Muscle layer of colon (tissue), 2 donors: ENCODE data around the gene MEGF6.
A peak's percentile ranks its signal among the peaks of the same experiment; 100 is the strongest.

Experiments
- H3K27ac ChIP-seq: one replicate; pipeline ENCODE4 v1.7.0; 2013; ENCODE audit warnings: low read depth, mild to moderate bottlenecking, low read length, moderate library complexity
- H3K27me3 ChIP-seq, 2 donors: one replicate each; pipeline ENCODE4 v1.7.0; 2013; ENCODE audit warnings: low read length in 2 of 2, mild to moderate bottlenecking in 2 of 2; ENCODE audit not compliant: insufficient read depth in 2 of 2, control insufficient read depth in 1 of 2
- H3K36me3 ChIP-seq: one replicate; pipeline ENCODE4 v1.7.0; 2013; ENCODE audit warnings: mild to moderate bottlenecking, low read length; ENCODE audit not compliant: insufficient read depth
- H3K4me1 ChIP-seq: one replicate; pipeline ENCODE4 v1.7.0; 2013; ENCODE audit warnings: mild to moderate bottlenecking, low read length; ENCODE audit not compliant: insufficient read depth
- H3K4me3 ChIP-seq, 2 donors: one replicate each; pipeline ENCODE4 v1.7.0; 2013; ENCODE audit warnings: low read length in 2 of 2, low read depth in 1 of 2, mild to moderate bottlenecking in 1 of 2, moderate library complexity in 1 of 2
- H3K9ac ChIP-seq: one replicate; pipeline ENCODE4 v1.7.0; 2013; ENCODE audit warnings: low read length
- H3K9me3 ChIP-seq: one replicate; pipeline ENCODE4 v1.7.0; 2013; ENCODE audit warnings: mild to moderate bottlenecking, low read length
- donor health status: abdominal sarcoma.
- donor health status: Adenocarcinoma of cecum.

The MEGF6 gene

GRCh38 chr1:3651930-3652547 lies 40.7 kb upstream of the MEGF6 start, which contains the start of gene TP73:
TSS of gene TP73 (plus strand) at chr1:3652516. CDS start at chr1:3682366, 29,850 bp downstream.
- H3K27me3 ChIP-seq = peaks cover 26 to 48% of the 10 kb centered on the region in 2 donors
- no peak within 1 kb of the TSS for H3K4me3 ChIP-seq
- H3K27ac ChIP-seq = no peak within 1 kb of the TSS
- H3K9me3 ChIP-seq = no peaks in the 10 kb centered on the region
- H3K36me3 ChIP-seq = peaks cover 3% of the 10 kb centered on the region
- H3K4me1 ChIP-seq = peaks cover 16% of the 10 kb centered on the region
- no peak within 1 kb of the TSS for H3K9ac ChIP-seq

- Histone ChIP-seq H3K4me3 (peak overlapping the region in 1 of 2 donors; percentile 24), H3K36me3 (peaks cover 11% of the 10 kb centered on the region), H3K27ac (no peak overlapping the region), H3K9ac (no peak overlapping the region), H3K4me1 (peaks cover 16% of the 10 kb centered on the region), H3K9me3 (no peaks in the 10 kb centered on the region), H3K27me3 (peaks cover 26 to 44% of the 10 kb centered on the region in 2 donors)
These were observed 40.0 kb upstream of the MEGF6 start for GRCh38 chr1:3651026-3651929.

- peaks cover 11% of the 10 kb centered on the region for H3K36me3 ChIP-seq
- H3K27ac ChIP-seq = no peak overlapping the region
- peak overlapping the region; percentile 24 to 80 for H3K4me3 ChIP-seq
- peaks cover 16% of the 10 kb centered on the region for H3K4me1 ChIP-seq
- no peak overlapping the region for H3K9ac ChIP-seq
- peaks cover 26 to 44% of the 10 kb centered on the region in 2 donors for H3K27me3 ChIP-seq
- H3K9me3 ChIP-seq = no peaks in the 10 kb centered on the region
These were observed 39.1 kb upstream of the MEGF6 start for GRCh38 chr1:3650248-3651025.

- no peaks in the 10 kb centered on the region for H3K9me3 ChIP-seq
- H3K4me3 ChIP-seq = peak within 1 kb of the TSS; percentile 80 to 98
- H3K9ac ChIP-seq = peak within 1 kb of the TSS; percentile 33
- H3K27me3 ChIP-seq = peaks cover 26 to 39% of the 10 kb centered on the region in 2 donors
- H3K36me3 ChIP-seq = peaks cover 11% of the 10 kb centered on the region
- H3K4me1 ChIP-seq = peaks cover 16% of the 10 kb centered on the region
- peak within 1 kb of the TSS; percentile 56 for H3K27ac ChIP-seq
These were observed 38.3 kb upstream of the MEGF6 start, which contains the start of gene WRAP73 for GRCh38 chr1:3649342-3650247. TSS of gene WRAP73 (minus strand) at chr1:3650103. CDS start at chr1:3649999, 104 bp downstream.

- peaks cover 12% of the 10 kb centered on the region for H3K36me3 ChIP-seq
These were observed 35.3 kb upstream of the MEGF6 start for GRCh38 chr1:3646596-3646995.

GRCh38 chr1:3645666-3646355 lies 34.5 kb upstream of the MEGF6 start:
- Histone ChIP-seq H3K9ac (no peak overlapping the region), H3K27me3 (peaks cover 5% of the 10 kb centered on the region in 2 donors), H3K4me3 (no peak overlapping the region), H3K36me3 (peaks cover 17% of the 10 kb centered on the region), H3K4me1 (peaks cover 15% of the 10 kb centered on the region), H3K27ac (no peak overlapping the region), H3K9me3 (no peaks in the 10 kb centered on the region)

More at GRCh38 chr1:3646596-3646995, 35.3 kb upstream of the MEGF6 start:
- Histone ChIP-seq H3K4me3 (no peak overlapping the region), H3K27me3 (peaks cover 13% of the 10 kb centered on the region in 2 donors), H3K4me1 (peaks cover 16% of the 10 kb centered on the region), H3K9me3 (no peaks in the 10 kb centered on the region), H3K27ac (no peak overlapping the region), H3K9ac (no peak overlapping the region)

- peaks cover 10% of the 10 kb centered on the region for H3K4me1 ChIP-seq
- H3K27me3 ChIP-seq = no peaks in the 10 kb centered on the region
- H3K9me3 ChIP-seq = no peaks in the 10 kb centered on the region
- H3K36me3 ChIP-seq = peaks cover 17% of the 10 kb centered on the region
- H3K27ac ChIP-seq = no peak overlapping the region
- H3K4me3 ChIP-seq = no peak overlapping the region
- H3K9ac ChIP-seq = no peak overlapping the region
These were observed 33.9 kb upstream of the MEGF6 start for GRCh38 chr1:3645247-3645646.

GRCh38 chr1:3644273-3644672 lies 33.0 kb upstream of the MEGF6 start:
- H3K27ac ChIP-seq = no peak overlapping the region
- no peaks in the 10 kb centered on the region for H3K9me3 ChIP-seq
- H3K36me3 ChIP-seq = peaks cover 17% of the 10 kb centered on the region
- H3K4me3 ChIP-seq = no peak overlapping the region
- no peaks in the 10 kb centered on the region for H3K27me3 ChIP-seq
- no peak overlapping the region for H3K9ac ChIP-seq
- H3K4me1 ChIP-seq = peaks cover 5% of the 10 kb centered on the region

- Histone ChIP-seq H3K36me3 (peaks cover 23% of the 10 kb centered on the region), H3K27ac (no peak overlapping the region), H3K9ac (no peak overlapping the region), H3K27me3 (no peaks in the 10 kb centered on the region), H3K4me1 (no peaks in the 10 kb centered on the region), H3K4me3 (no peak overlapping the region), H3K9me3 (no peaks in the 10 kb centered on the region)
These were observed 31.8 kb upstream of the MEGF6 start for GRCh38 chr1:3642919-3643675.
